IMR-90 (cell line): Measurements from ENCODE around the gene BCL2L1. TPM values are rescaled to one million over a fixed set of nuclear protein-coding genes. Genes with fewer than 3 reads are reported as not detected.

Experiments
- ATAC-seq: fragments of 200-7000 bp; cut with Tn5 transposase; 2 replicates; pipeline ENCODE4 v1.9.1; 2020; ENCODE audit warnings: low read depth, mild to moderate bottlenecking, moderate library complexity
- BruUV-seq: library from RNA; stranded (reverse); fragments of 400-500 nt; replicated peaks from 2 replicates; lab custom pipeline; 2021; lab: Mats Ljungman, UMichigan
- CTCF ChIA-PET: fragments of 300-600 bp; formaldehyde crosslinking; extraction: SDS; loops from one replicate; lab custom pipeline; 2021; ENCODE audit warnings: antibody characterized with exemption; lab: Yijun Ruan, JAX
- POLR2A ChIA-PET: fragments of 300-600 bp; sonication (Branson Sonifier 250); formaldehyde crosslinking; loops from one replicate; lab custom pipeline; 2022; ENCODE audit warnings: antibody characterized with exemption; ENCODE audit not compliant: unreplicated experiment; lab: Charles Lee
- DNase-seq: peaks from one replicate; pipeline ENCODE4 v3.0.0; 2013
- H2AFZ ChIP-seq: replicated peaks from 2 replicates; pipeline ENCODE3; 2013; ENCODE audit warnings: low read length, mild to moderate bottlenecking; ENCODE audit not compliant: poor library complexity
- H2AK5ac ChIP-seq: 2 replicates; pipeline ENCODE4 v1.6.1; 2013; ENCODE audit warnings: low read depth, low read length, inconsistent platforms
- H2AK9ac ChIP-seq: replicated peaks from 2 replicates; pipeline ENCODE3; 2013; ENCODE audit warnings: mild to moderate bottlenecking, low read depth, low read length, moderate library complexity; ENCODE audit not compliant: poor library complexity
- H2BK120ac ChIP-seq: 2 replicates; pipeline ENCODE4 v1.6.1; 2013; ENCODE audit warnings: low read depth, low read length, inconsistent platforms
- H2BK15ac ChIP-seq: 3 replicates; pipeline ENCODE4 v1.6.1; 2013; ENCODE audit warnings: low read depth, low read length, inconsistent platforms
- H2BK20ac ChIP-seq: 2 replicates; pipeline ENCODE4 v1.6.1; 2013; ENCODE audit warnings: low read depth, mild to moderate bottlenecking, inconsistent platforms, low read length, moderate library complexity
- H2BK5ac ChIP-seq: 2 replicates; pipeline ENCODE4 v1.6.1; 2013; ENCODE audit warnings: mild to moderate bottlenecking, low read depth, low read length, inconsistent platforms; ENCODE audit not compliant: poor library complexity, severe bottlenecking
- H3K14ac ChIP-seq: replicated peaks from 2 replicates; pipeline ENCODE4 v1.6.1; 2013; ENCODE audit warnings: low read depth, low read length, inconsistent platforms
- H3K18ac ChIP-seq: 2 replicates; pipeline ENCODE4 v1.6.1; 2013; ENCODE audit warnings: low read depth, low read length, control low read depth
- H3K23ac ChIP-seq: 2 replicates; pipeline ENCODE4 v1.6.1; 2013; ENCODE audit warnings: low read depth, low read length, inconsistent platforms
- H3K27ac ChIP-seq: 2 replicates; pipeline ENCODE4 v1.5.1; 2013; ENCODE audit warnings: mild to moderate bottlenecking, control low read depth, low read length; ENCODE audit not compliant: insufficient read depth
- H3K27me3 ChIP-seq: 2 replicates; pipeline ENCODE4 v1.6.1; 2013; ENCODE audit warnings: low read length; ENCODE audit not compliant: control insufficient read depth, insufficient read depth
- H3K36me3 ChIP-seq: 2 replicates; pipeline ENCODE4 v1.6.1; 2013; ENCODE audit warnings: low read length, mixed read lengths; ENCODE audit not compliant: control insufficient read depth, insufficient read depth
- H3K4ac ChIP-seq: 2 replicates; pipeline ENCODE4 v1.6.1; 2013; ENCODE audit warnings: low read depth, low read length, inconsistent platforms
- H3K4me1 ChIP-seq: 2 replicates; pipeline ENCODE4 v1.6.1; 2013; ENCODE audit warnings: low read length, mixed read lengths; ENCODE audit not compliant: control insufficient read depth, insufficient read depth
- H3K4me2 ChIP-seq: 2 replicates; pipeline ENCODE4 v1.6.1; 2013; ENCODE audit warnings: low read depth, mild to moderate bottlenecking, control low read depth, low read length, moderate library complexity
- H3K4me3 ChIP-seq: 2 replicates; pipeline ENCODE4 v1.5.1; 2013; ENCODE audit warnings: low read depth, mild to moderate bottlenecking, control low read depth, low read length, moderate library complexity; ENCODE audit not compliant: insufficient read depth
- H3K56ac ChIP-seq: 2 replicates; pipeline ENCODE4 v1.6.1; 2013; ENCODE audit warnings: low read length, inconsistent platforms; ENCODE audit not compliant: insufficient read depth; ENCODE audit errors: extremely low read depth
- H3K79me1 ChIP-seq, 2 experiments: 2 replicates each; pipeline ENCODE4 v1.6.1; 2013; ENCODE audit warnings: low read length in 2 of 2, inconsistent platforms in 1 of 2, low read depth in 1 of 2
- H3K9ac ChIP-seq: 2 replicates; pipeline ENCODE4 v1.6.1; 2013; ENCODE audit warnings: low read depth, low read length, control low read depth
- H3K9me1 ChIP-seq: 2 replicates; pipeline ENCODE4 v1.6.1; 2013; ENCODE audit warnings: low read length, inconsistent platforms; ENCODE audit not compliant: insufficient read depth
- H3K9me3 ChIP-seq: 2 replicates; pipeline ENCODE4 v1.6.1; 2013; ENCODE audit warnings: low read length; ENCODE audit not compliant: control insufficient read depth, insufficient read depth
- H4K20me1 ChIP-seq: 2 replicates; pipeline ENCODE4 v1.6.1; 2013; ENCODE audit warnings: low read length, inconsistent platforms; ENCODE audit not compliant: insufficient read depth
- H4K5ac ChIP-seq: 2 replicates; pipeline ENCODE4 v1.6.1; 2013; ENCODE audit warnings: mild to moderate bottlenecking, low read depth, low read length, control low read depth
- H4K8ac ChIP-seq, 2 experiments: 2 replicates each; pipeline ENCODE4 v1.6.1; 2013; ENCODE audit warnings: low read depth in 2 of 2, low read length in 2 of 2, control low read depth in 1 of 2, inconsistent platforms in 1 of 2
- H4K91ac ChIP-seq: 2 replicates; pipeline ENCODE4 v1.6.1; 2013; ENCODE audit warnings: low read depth, low read length, inconsistent platforms; ENCODE audit not compliant: insufficient read depth
- BHLHE40 ChIP-seq: fragments of 150-350 bp; IDR thresholded peaks from 2 replicates; pipeline ENCODE4 v1.6.1; 2016; ENCODE audit warnings: mild to moderate bottlenecking, low read depth, low read length
- CEBPB ChIP-seq: IDR thresholded peaks from 2 replicates; pipeline ENCODE4 v1.6.1; 2012; ENCODE audit warnings: low read depth, low read length, improper control_type of control experiment
- CHD1 ChIP-seq: IDR thresholded peaks from 2 replicates; pipeline ENCODE4 v1.6.1; 2012; ENCODE audit warnings: low read depth, low read length, improper control_type of control experiment
- CTCF ChIP-seq: conservative IDR thresholded peaks from 2 replicates; pipeline ENCODE4 v1.5.1; 2012; ENCODE audit warnings: mild to moderate bottlenecking, low read depth, low read length, improper control_type of control experiment
- ELK1 ChIP-seq: fragments of 150-350 bp; IDR thresholded peaks from 2 replicates; pipeline ENCODE4 v1.6.1; 2016; ENCODE audit warnings: low read depth, mild to moderate bottlenecking, low read length, moderate library complexity, borderline replicate concordance
- MAZ ChIP-seq: IDR thresholded peaks from 2 replicates; pipeline ENCODE4 v1.6.1; 2012; ENCODE audit warnings: low read depth, mild to moderate bottlenecking, low read length, improper control_type of control experiment, moderate library complexity, borderline replicate concordance
- MXI1 ChIP-seq: IDR thresholded peaks from 2 replicates; pipeline ENCODE4 v1.6.1; 2012; ENCODE audit warnings: low read depth, mild to moderate bottlenecking, low read length, moderate library complexity, borderline replicate concordance
- NFE2L2 ChIP-seq: fragments of 150-350 bp; IDR thresholded peaks from 2 replicates; pipeline ENCODE4 v1.6.1; 2016; ENCODE audit warnings: low read depth, mild to moderate bottlenecking, low read length
- POLR2A ChIP-seq: IDR thresholded peaks from 2 replicates; pipeline ENCODE4 v1.6.1; 2012; ENCODE audit warnings: mild to moderate bottlenecking, low read depth, low read length
- RCOR1 ChIP-seq: IDR thresholded peaks from 2 replicates; pipeline ENCODE4 v1.6.1; 2012; ENCODE audit warnings: mild to moderate bottlenecking, low read length, improper control_type of control experiment; ENCODE audit not compliant: insufficient replicate concordance
- RFX5 ChIP-seq: IDR thresholded peaks from 2 replicates; pipeline ENCODE4 v1.8.0; 2012; ENCODE audit warnings: low read depth, mild to moderate bottlenecking, low read length, moderate library complexity
- SMC3 ChIP-seq: fragments of 150-350 bp; IDR thresholded peaks from 2 replicates; pipeline ENCODE4 v1.6.1; 2016; ENCODE audit warnings: low read depth, mild to moderate bottlenecking, antibody characterized with exemption, low read length, moderate library complexity
- USF2 ChIP-seq: fragments of 150-350 bp; IDR thresholded peaks from 2 replicates; pipeline ENCODE4 v1.6.1; 2017; ENCODE audit warnings: mild to moderate bottlenecking, antibody characterized with exemption, low read length, low read depth
- WGBS, 2 experiments: methylation state at CpG; one replicate each; pipeline versions ENCODE4 v1.1.5 to v1.1.7; 2013; ENCODE audit warnings: missing lambda C conversion rate in 2 of 2; ENCODE audit not compliant: insufficient read length in 1 of 2; ENCODE audit errors: extremely low coverage in 2 of 2; 5-methylcytosine and 5-hydroxymethylcytosine counted together
- dilution Hi-C: fragments of 300-500 bp; cut with HindIII; formaldehyde crosslinking; loops from one replicate; pipeline ENCODE4 v1.14.3; 2018; ENCODE audit warnings: low sequenced_read_pairs; ENCODE audit not compliant: unreplicated experiment
- in situ Hi-C: fragments of 300-500 bp; cut with MboI; formaldehyde crosslinking; loops from 3 replicates; pipeline ENCODE4 v1.14.3; 2019; ENCODE audit warnings: low sequenced_read_pairs, inconsistent platforms, mixed read lengths
- intact Hi-C: fragments of 100-400 bp; cut with micrococcal nuclease; formaldehyde crosslinking; loops from 2 replicates; pipeline ENCODE4 v1.10.0; 2022
- polyA plus RNA-seq, 3 experiments: library from polyadenylated mRNA; depleted of rRNA; stranded (reverse); fragments of >200 nt; gene quantifications; 2 replicates each; pipeline ENCODE4 v1.2.3, GENCODE V29; 2012; ENCODE audit warnings: low replicate concordance in 1 of 3
- total RNA-seq: library from RNA; depleted of rRNA; stranded (reverse); fragments of >200 nt; gene quantifications from 2 replicates; pipeline ENCODE4 v1.2.3, GENCODE V29; 2012

The BCL2L1 gene
- total and polyA plus RNA-seq, 2 of the 4 experiments (the other 2 are of a cell fraction) = 40.2 to 41.9 TPM

GRCh38 chr20:31663838-31664695, 58.6 kb downstream of the BCL2L1 start:
- 0 out of 2 replicates have a peak overlapping the region, but pooled peaks have one; percentile 13 for H4K5ac ChIP-seq
- peak overlapping the region; percentile 92 for H2AK5ac ChIP-seq
- peak overlapping the region in 1 of 2 experiments; percentile 59; a peak in 2 of 4 replicates for H4K8ac ChIP-seq
- peak overlapping the region; percentile 57 for H3K14ac ChIP-seq
- peak overlapping the region; percentile 5 for H2BK5ac ChIP-seq
- intact Hi-C loops = no loop called here
- ChIA-PET POLR2A (no interaction called here), CTCF (interaction anchor here (5.0 kb wide), 1 partner anchor 58 kb away, joined by 59 read pairs; the partner anchor contains the start of gene BCL2L1)
- 0 out of 2 replicates have a peak overlapping the region, but pooled peaks have one; percentile 8 for H3K9ac ChIP-seq
- H3K36me3 ChIP-seq = peaks cover 20% of the 10 kb centered on the region
- dilution Hi-C loops = no loop called here
- no peak overlapping the region for H3K56ac ChIP-seq
- no peak overlapping the region for H3K4me2 ChIP-seq
- no TSS peak for BruUV-seq
- no peak for DNase-seq
- peak overlapping the region; percentile 63 for H2BK120ac ChIP-seq
- no peaks in the 10 kb centered on the region for H3K27me3 ChIP-seq
- H3K27ac ChIP-seq = peak overlapping the region; percentile 20; the same call in 1 of the 2 replicates
- peaks cover 25 to 73% of the 10 kb centered on the region in 2 experiments for H3K79me1 ChIP-seq
- no peak overlapping the region for H3K18ac ChIP-seq
- in situ Hi-C loops = loop anchor here (5.0 kb wide), 1 partner anchor 58 kb away; the partner anchor contains the start of gene BCL2L1
- peak overlapping the region; percentile 84; the same call in 1 of the 2 replicates for H4K91ac ChIP-seq
- H2BK15ac ChIP-seq = peak overlapping the region; percentile 74; the same call in 1 of the 3 replicates
- peak overlapping the region; percentile 58; the same call in 1 of the 2 replicates for H3K23ac ChIP-seq
- H3K4me3 ChIP-seq = no peak overlapping the region
- H2AK9ac ChIP-seq = peak overlapping the region; percentile 61
- peaks cover 19% of the 10 kb centered on the region for H3K4me1 ChIP-seq
- H2AFZ ChIP-seq = no peak overlapping the region
- peaks cover 19% of the 10 kb centered on the region; the same call in 1 of the 2 replicates for H4K20me1 ChIP-seq
- peaks cover 30% of the 10 kb centered on the region for H3K9me1 ChIP-seq
- peak overlapping the region; percentile 72 for H2BK20ac ChIP-seq
- H3K9me3 ChIP-seq = no peaks in the 10 kb centered on the region
- no peak for ATAC-seq
- peak overlapping the region; percentile 71 for H3K4ac ChIP-seq
- 20% methylated on average over 1 of the region's 11 CpGs; no CpG with 5 or more reads in 1 of the 2 experiments for WGBS, 2 experiments
- TF ChIP-seq BHLHE40 (no peak), ELK1 (no peak), CHD1 (no peak), USF2 (no peak), MXI1 (no peak), MAZ (no peak), NFE2L2 (no peak), CEBPB (no peak), CTCF (no peak), SMC3 (no peak), POLR2A (no peak), RCOR1 (no peak), RFX5 (no peak)
